H9 (cell line): ENCODE results near the gene PRKAR1A. TPM values are rescaled to one million over a fixed set of nuclear protein-coding genes. Genes with fewer than 3 reads are reported as not detected.

Source experiments
- DNase-seq: peaks from one replicate; pipeline ENCODE4 v3.0.0-alpha.2; 2017
- H2AFZ ChIP-seq: one replicate; pipeline ENCODE4 v1.6.1; 2013; ENCODE audit warnings: mild to moderate bottlenecking, low read length, control low read depth, moderate library complexity
- H2AK5ac ChIP-seq: 2 replicates; pipeline ENCODE4 v1.6.1; 2013; ENCODE audit warnings: low read length, control low read depth, mixed read lengths; ENCODE audit not compliant: insufficient read length
- H2BK120ac ChIP-seq: one replicate; pipeline ENCODE4 v1.6.1; 2013; ENCODE audit warnings: low read depth, mild to moderate bottlenecking, low read length, control low read depth, inconsistent platforms; ENCODE audit not compliant: poor library complexity, severe bottlenecking
- H2BK12ac ChIP-seq: 2 replicates; pipeline ENCODE4 v1.6.1; 2013; ENCODE audit warnings: low read length, control low read depth, mixed read lengths, low read depth; ENCODE audit not compliant: insufficient read length
- H2BK15ac ChIP-seq: 2 replicates; pipeline ENCODE4 v1.6.1; 2013; ENCODE audit warnings: low read depth, low read length, control low read depth
- H2BK20ac ChIP-seq: one replicate; pipeline ENCODE4 v1.6.1; 2013; ENCODE audit warnings: low read depth, mild to moderate bottlenecking, low read length, control low read depth, inconsistent platforms; ENCODE audit not compliant: poor library complexity, severe bottlenecking
- H2BK5ac ChIP-seq: 2 replicates; pipeline ENCODE4 v1.6.1; 2013; ENCODE audit warnings: low read length, control low read depth, mixed read lengths; ENCODE audit not compliant: insufficient read length
- H3K14ac ChIP-seq: 2 replicates; pipeline ENCODE4 v1.6.1; 2013; ENCODE audit warnings: low read length, control low read depth; ENCODE audit not compliant: insufficient read depth
- H3K18ac ChIP-seq: 2 replicates; pipeline ENCODE4 v1.6.1; 2013; ENCODE audit warnings: low read depth, mild to moderate bottlenecking, mixed read lengths, low read length, control low read depth; ENCODE audit not compliant: insufficient read length
- H3K23ac ChIP-seq: 2 replicates; pipeline ENCODE4 v1.6.1; 2013; ENCODE audit warnings: low read length, control low read depth, mixed read lengths, low read depth; ENCODE audit not compliant: insufficient read length
- H3K23me2 ChIP-seq: 2 replicates; pipeline ENCODE4 v1.6.1; 2013; ENCODE audit warnings: low read depth, mild to moderate bottlenecking, mixed read lengths, low read length, control low read depth; ENCODE audit not compliant: insufficient read length, poor library complexity, severe bottlenecking
- H3K27ac ChIP-seq: 2 replicates; pipeline ENCODE4 v1.5.1; 2013; ENCODE audit warnings: low read length, control low read depth, mixed read lengths, low read depth; ENCODE audit not compliant: insufficient read length
- H3K27me3 ChIP-seq: 2 replicates; pipeline ENCODE4 v1.6.1; 2013; ENCODE audit warnings: low read length, control low read depth, inconsistent platforms; ENCODE audit not compliant: insufficient read depth
- H3K4ac ChIP-seq: 2 replicates; pipeline ENCODE4 v1.6.1; 2013; ENCODE audit warnings: low read depth, mild to moderate bottlenecking, control low read depth, inconsistent platforms, low read length, moderate library complexity
- H3K4me1 ChIP-seq: 2 replicates; pipeline ENCODE4 v1.6.1; 2013; ENCODE audit warnings: low read length, control low read depth, inconsistent platforms; ENCODE audit not compliant: insufficient read depth
- H3K4me2 ChIP-seq: 2 replicates; pipeline ENCODE4 v1.6.1; 2013; ENCODE audit warnings: low read length, control low read depth, mixed read lengths; ENCODE audit not compliant: insufficient read length, insufficient read depth
- H3K56ac ChIP-seq: 2 replicates; pipeline ENCODE4 v1.6.1; 2013; ENCODE audit warnings: low read depth, mild to moderate bottlenecking, mixed read lengths, low read length, control low read depth; ENCODE audit not compliant: insufficient read length
- H3K79me1 ChIP-seq: 2 replicates; pipeline ENCODE4 v1.6.1; 2013; ENCODE audit warnings: low read depth, mild to moderate bottlenecking, moderate library complexity, low read length, control low read depth, inconsistent platforms; ENCODE audit not compliant: insufficient read depth, poor library complexity, severe bottlenecking
- H3K79me2 ChIP-seq: 2 replicates; pipeline ENCODE4 v1.6.1; 2013; ENCODE audit warnings: low read length, control low read depth, inconsistent platforms; ENCODE audit not compliant: insufficient read depth
- H3K9ac ChIP-seq: 2 replicates; pipeline ENCODE4 v1.6.1; 2013; ENCODE audit warnings: low read length, control low read depth, mixed read lengths; ENCODE audit not compliant: insufficient read length; ENCODE audit errors: extremely low read depth
- H3K9me3 ChIP-seq: one replicate; pipeline ENCODE4 v1.6.1; 2013; ENCODE audit warnings: low read depth, low read length, inconsistent platforms; ENCODE audit not compliant: control insufficient read depth
- H3T11ph ChIP-seq: one replicate; pipeline ENCODE4 v1.6.1; 2013; ENCODE audit warnings: mild to moderate bottlenecking, low read length, control low read depth, inconsistent platforms
- H4K20me1 ChIP-seq: one replicate; pipeline ENCODE4 v1.6.1; 2013; ENCODE audit not compliant: control insufficient read depth, insufficient read length, insufficient read depth
- H4K5ac ChIP-seq: 2 replicates; pipeline ENCODE4 v1.6.1; 2013; ENCODE audit warnings: low read depth, mild to moderate bottlenecking, mixed read lengths, low read length, control low read depth; ENCODE audit not compliant: insufficient read length
- H4K8ac ChIP-seq: replicated peaks from 2 replicates; pipeline ENCODE4 v1.6.1; 2013; ENCODE audit warnings: low read length, control low read depth, mixed read lengths, low read depth; ENCODE audit not compliant: insufficient read length
- H4K91ac ChIP-seq: 2 replicates; pipeline ENCODE4 v1.6.1; 2013; ENCODE audit warnings: low read depth, mild to moderate bottlenecking, moderate library complexity, mixed read lengths, low read length, control low read depth; ENCODE audit not compliant: insufficient read length
- H3K27ac Mint-ChIP-seq, 3 experiments: 2 replicates in 2 of 3; 3 replicates in 1 of 3; pipeline ENCODE4 v1.8.0; 2020 to 2021; ENCODE audit warnings: mixed read lengths in 3 of 3, mild to moderate bottlenecking in 1 of 3, moderate library complexity in 1 of 3
- H3K27me3 Mint-ChIP-seq: 2 replicates; pipeline ENCODE4 v1.8.0; 2021; ENCODE audit warnings: low read depth, mild to moderate bottlenecking, moderate library complexity, mixed read lengths
- H3K36me3 Mint-ChIP-seq, 3 experiments: 2 replicates in 2 of 3; 3 replicates in 1 of 3; pipeline ENCODE4 v1.8.0; 2020 to 2021; ENCODE audit warnings: low read depth in 3 of 3, mixed read lengths in 3 of 3; ENCODE audit not compliant: insufficient read depth in 1 of 3
- H3K4me1 Mint-ChIP-seq, 2 experiments: 2 replicates each; pipeline ENCODE4 v1.8.0; 2020; ENCODE audit warnings: mixed read lengths in 2 of 2
- H3K4me3 Mint-ChIP-seq, 2 experiments: 2 replicates in 1 of 2; 3 replicates in 1 of 2; pipeline ENCODE4 v1.8.0; 2020 to 2021; ENCODE audit warnings: mild to moderate bottlenecking in 2 of 2, mixed read lengths in 2 of 2, moderate library complexity in 1 of 2
- H3K9me3 Mint-ChIP-seq, 2 experiments: 2 replicates in 1 of 2; 3 replicates in 1 of 2; pipeline ENCODE4 v1.8.0; 2020; ENCODE audit warnings: mild to moderate bottlenecking in 2 of 2, mixed read lengths in 2 of 2, moderate library complexity in 1 of 2
- CTCF ChIP-seq: fragments of 200-600 bp; sonication (generic); conservative IDR thresholded peaks from 3 replicates; pipeline ENCODE4 v1.8.0; 2021; ENCODE audit warnings: antibody characterized with exemption, mild to moderate bottlenecking
- WGBS: extraction: QIAGEN DNeasy Blood & Tissue Kit; methylation state at CpG from one replicate; pipeline ENCODE4 v1.1.7; 2013; ENCODE audit warnings: missing lambda C conversion rate, low lambda C conversion rate, mixed read lengths; ENCODE audit not compliant: insufficient read length; ENCODE audit errors: extremely low coverage; 5-methylcytosine and 5-hydroxymethylcytosine counted together
- total RNA-seq: library from RNA; stranded (reverse); gene quantifications from 2 replicates; pipeline ENCODE4 v1.2.1, GENCODE V29; 2021

The PRKAR1A gene
- total RNA-seq, 1 experiment from 2014 or later = 171 TPM

- Histone ChIP-seq H3K4ac (no peak overlapping the region), H2BK120ac (no peak overlapping the region), H3T11ph (no peak overlapping the region), H3K79me1 (no peaks in the 10 kb centered on the region), H4K91ac (no peak overlapping the region), H3K4me2 (no peak overlapping the region), H2BK5ac (no peak overlapping the region), H2BK20ac (no peak overlapping the region), H3K56ac (no peak overlapping the region), H3K18ac (no peak overlapping the region), H4K20me1 (peaks cover 2% of the 10 kb centered on the region), H2BK12ac (no peak overlapping the region), H3K79me2 (no peaks in the 10 kb centered on the region), H3K9ac (no peak overlapping the region), H2BK15ac (no peak overlapping the region), H3K14ac (no peak overlapping the region), H2AFZ (no peak overlapping the region), H3K27ac (no peak overlapping the region), H2AK5ac (no peak overlapping the region), H3K9me3 (no peaks in the 10 kb centered on the region), H3K27me3 (no peaks in the 10 kb centered on the region), H4K5ac (no peak overlapping the region), H3K23me2 (no peaks in the 10 kb centered on the region), H3K23ac (no peak overlapping the region), H4K8ac (no peak overlapping the region), H3K4me1 (no peaks in the 10 kb centered on the region; the same call in 1 of the 2 replicates)
- TF ChIP-seq CTCF = no peak
- no peak overlapping the region for H3K4me3 Mint-ChIP-seq
- H3K27ac Mint-ChIP-seq = no peak overlapping the region
- H3K9me3 Mint-ChIP-seq = peaks cover 7 to 16% of the 10 kb centered on the region in 2 experiments; a peak in 4 of 5 replicates
- no CpG with 5 or more reads among the region's 2 CpGs for WGBS
- H3K36me3 Mint-ChIP-seq = peaks cover 1 to 71% (median 47%) of the 10 kb centered on the region in 3 experiments; a peak in 5 of 7 replicates
- H3K27me3 Mint-ChIP-seq = no peaks in the 10 kb centered on the region; the same call in 1 of the 2 replicates
- DNase-seq = no peak
- peaks cover 10% of the 10 kb centered on the region in 2 experiments for H3K4me1 Mint-ChIP-seq
These were observed 75.6 kb downstream of the PRKAR1A start for GRCh38 chr17:68587847-68588246.
